HL-60/S4 treated with retinoic acid at 250 ng/mL for 4 days and 3 days (cell line): ENCODE data around the gene ACP6.

Source experiments
- in situ Hi-C: fragments of 300-500 bp; cut with MboI; formaldehyde crosslinking; loops from 2 replicates; pipeline ENCODE4 v1.7.0; 2022; ENCODE audit warnings: low sequenced_read_pairs

Gene ACP6

DNA sequence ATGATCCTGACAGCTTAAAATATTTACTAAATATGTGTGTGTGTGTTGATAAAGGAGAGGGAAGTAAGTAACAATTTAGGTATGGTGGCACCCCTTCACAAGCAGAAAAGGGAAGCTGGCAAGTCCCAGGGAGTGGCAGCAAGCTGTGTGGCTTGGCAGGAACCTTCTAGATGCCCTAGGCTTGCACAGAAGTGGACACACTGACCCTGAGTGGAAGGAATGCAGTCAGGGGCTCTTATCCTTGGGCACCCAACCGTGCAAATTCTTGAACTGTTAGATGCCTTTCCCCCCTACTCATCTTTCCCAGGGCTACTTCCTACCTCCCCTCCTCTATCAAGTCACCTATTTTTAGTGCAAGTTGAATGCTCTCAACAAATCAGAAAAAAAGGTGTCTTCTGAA, 18.9 kb downstream of the ACP6 start:
- in situ Hi-C loops, result no loop called here

DNA sequence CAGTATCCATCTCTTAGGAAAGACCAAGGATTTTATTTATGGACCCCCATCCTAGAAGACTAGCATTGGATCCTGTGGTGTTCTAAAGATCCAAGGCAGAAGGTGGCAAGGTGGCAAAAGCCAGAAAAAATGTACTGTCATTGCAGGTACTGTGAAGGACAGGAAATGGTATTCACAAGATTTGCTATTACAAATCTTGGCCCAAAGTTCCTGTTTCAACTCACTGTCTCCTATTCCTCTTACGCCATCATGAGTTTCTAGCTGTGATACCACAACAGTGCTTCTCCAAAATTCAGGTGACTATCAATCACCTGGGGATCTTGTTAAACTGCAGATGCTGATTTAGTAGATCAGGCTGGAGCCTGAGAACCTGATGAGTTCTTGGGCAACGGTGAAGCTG, 21.4 kb downstream of the ACP6 start:
- in situ Hi-C loops, result no loop called here

DNA sequence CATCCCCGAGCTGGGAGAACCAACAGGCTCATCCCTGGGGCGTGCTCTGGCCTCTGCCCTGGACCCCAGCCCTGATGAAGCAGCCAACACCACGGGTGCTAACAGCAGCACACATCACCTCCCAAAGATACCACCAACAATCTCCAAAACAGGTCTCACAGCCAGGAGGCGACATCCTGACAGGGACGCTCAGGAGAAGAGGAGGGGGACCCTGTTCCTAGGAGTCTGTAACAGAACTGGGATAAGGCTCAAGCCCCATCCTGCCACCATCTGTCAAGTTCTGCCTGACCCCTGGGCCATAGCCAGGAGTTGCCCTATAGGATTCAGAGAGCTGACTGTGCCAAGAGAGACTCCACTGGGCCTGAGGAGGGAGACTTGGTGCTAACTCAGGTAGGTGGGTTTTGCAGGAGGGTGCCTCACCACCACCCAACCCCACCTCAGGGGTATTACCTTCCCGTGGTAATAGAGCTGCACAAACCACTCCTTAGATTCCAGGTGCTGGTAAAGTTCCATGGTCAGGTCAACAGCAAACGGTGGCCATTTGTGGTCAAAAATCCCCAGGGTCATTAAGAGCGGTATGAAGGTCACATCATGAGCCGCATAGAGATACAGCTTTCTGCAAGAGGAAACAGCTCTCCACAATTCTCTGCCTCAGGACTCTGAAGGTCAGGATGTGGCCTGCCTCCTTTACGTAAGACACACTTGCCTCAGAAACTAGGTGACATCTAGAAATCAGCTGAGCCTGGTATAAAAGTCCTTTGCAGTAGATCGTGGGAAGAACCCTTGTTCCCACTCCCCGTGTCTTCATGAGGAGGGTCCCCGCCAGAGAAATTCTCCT, 22.3 kb downstream of the ACP6 start:
- in situ Hi-C loops, result no loop called here

DNA sequence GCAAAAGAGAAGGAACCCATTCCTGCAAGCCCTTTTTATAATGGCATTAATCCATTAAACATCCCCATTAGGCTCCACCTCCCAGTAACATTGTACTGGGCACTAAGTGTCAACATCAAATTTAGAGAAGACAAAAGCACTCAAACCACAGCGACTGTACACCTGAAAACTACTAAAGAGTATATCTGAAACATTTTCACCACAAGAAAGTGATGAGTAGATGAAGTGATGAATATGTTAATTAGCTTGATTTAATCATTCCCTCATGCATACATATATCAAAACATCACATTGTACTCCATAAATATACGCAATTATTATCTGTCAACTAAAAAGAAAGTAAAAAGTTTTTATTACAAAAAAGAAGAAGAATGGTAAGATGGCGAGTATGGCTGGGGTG, 26.4 kb downstream of the ACP6 start:
- in situ Hi-C loops, result no loop called here

DNA sequence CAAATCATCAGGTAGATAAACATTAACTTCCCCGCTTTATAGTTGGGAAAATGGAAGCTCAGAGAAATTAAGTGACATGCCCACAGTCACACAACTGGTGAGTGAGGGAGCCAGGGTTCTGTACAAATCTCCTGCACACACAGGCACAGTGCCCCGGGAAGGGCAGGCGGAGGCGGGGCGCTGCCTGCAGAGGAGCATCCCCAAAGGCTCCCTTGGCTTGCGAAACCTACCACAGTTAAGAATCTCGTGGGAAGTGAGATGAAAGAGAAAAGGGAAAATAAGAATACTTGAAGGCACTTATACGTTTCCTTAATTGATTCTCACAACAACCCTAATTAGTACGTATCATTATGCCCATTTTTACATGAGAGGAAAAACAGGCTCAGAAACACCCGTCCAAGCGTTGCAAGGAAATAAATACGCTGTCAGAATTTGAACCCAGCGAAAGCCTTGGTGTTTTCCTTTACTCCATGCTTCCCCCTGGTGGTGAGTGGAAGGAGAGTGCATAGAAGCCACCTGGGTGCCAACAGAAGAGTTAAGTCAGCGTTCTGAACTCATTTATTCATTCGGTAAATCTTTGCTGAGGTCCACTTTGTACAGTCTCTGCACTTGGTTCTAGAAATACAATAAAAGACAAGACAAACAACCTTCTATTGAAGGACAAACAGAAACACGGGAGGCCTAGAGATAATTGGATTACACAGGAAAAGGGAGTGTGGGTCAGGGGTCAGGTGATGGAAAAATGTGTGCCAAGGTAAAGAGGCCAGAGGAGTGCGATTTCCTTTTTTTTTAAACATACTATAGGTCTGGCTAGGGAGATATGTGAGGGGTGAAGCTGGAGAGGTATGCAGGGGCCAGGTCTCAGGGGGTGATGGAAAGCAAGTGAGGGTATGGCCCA, 28.4 kb downstream of the ACP6 start:
- in situ Hi-C loops, result no loop called here

DNA sequence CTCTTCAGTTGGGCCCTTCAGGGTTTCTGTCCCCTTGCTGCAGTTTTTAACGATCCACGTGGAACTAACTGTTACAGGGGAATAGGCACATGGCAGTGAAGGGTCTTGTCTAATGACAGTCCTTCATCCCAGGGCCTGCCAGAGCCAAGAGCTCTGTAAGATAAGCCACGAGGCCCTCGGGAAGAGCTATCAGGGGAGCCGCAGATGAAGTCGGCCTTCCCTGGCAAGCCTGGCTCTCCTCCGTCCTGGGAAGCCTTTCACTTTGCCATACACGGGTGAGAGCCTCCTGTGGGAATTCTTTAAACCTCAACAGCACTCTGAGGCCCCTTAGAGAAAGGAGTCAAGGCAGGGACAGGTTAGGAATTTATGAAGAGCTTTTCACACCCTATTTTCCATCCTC, 29.0 kb downstream of the ACP6 start:
- in situ Hi-C loops, result no loop called here

DNA sequence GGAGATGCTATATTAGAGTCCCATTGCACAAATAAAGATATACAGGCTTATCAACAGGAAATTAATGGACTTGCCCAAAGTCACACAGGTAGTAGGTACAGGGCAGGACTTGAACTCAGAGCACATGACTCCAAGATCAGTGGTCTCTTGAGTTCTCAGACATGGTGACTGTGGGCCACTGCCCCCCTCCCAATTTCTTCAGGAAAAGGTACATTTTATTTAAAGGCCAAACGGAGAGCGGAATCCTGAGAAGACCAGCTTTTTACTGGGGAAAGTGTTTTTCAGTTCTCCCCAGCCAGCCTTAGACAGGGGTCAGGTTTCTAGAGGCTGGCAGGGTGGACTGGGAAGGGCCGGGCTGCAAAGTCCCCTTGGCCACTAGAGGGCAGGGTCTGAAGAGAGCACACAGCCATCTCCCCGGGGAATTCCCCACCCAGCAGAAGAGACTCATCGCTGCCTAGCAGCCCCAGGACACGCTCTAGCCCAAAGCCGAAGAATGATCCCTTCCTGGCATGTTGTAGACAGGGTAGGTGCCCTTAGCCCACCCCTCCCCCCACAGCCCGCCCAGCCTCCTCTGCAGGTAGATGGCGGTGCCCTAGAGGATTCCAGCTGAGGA, 29.7 kb downstream of the ACP6 start:
- in situ Hi-C loops, result no loop called here

DNA sequence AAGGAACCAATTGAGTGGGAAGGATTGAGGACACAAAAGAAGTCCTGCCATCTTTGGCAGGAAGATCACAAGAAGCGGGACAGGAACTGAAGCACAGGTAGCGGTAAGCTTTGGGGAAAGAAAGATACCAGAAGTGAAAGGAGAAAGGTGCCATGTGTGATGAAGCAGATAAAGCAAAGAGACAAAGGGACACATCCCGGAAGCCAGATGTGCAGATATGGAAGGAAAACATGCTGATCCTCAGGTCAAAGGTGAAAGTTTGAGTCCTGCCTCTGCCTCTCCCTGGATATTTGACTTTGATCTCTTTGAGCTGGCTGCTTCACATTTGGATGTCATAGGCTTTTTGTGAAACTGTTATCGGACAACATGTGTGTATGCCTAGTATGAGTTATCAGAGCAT, 34.0 kb downstream of the ACP6 start:
- in situ Hi-C loops, result no loop called here

DNA sequence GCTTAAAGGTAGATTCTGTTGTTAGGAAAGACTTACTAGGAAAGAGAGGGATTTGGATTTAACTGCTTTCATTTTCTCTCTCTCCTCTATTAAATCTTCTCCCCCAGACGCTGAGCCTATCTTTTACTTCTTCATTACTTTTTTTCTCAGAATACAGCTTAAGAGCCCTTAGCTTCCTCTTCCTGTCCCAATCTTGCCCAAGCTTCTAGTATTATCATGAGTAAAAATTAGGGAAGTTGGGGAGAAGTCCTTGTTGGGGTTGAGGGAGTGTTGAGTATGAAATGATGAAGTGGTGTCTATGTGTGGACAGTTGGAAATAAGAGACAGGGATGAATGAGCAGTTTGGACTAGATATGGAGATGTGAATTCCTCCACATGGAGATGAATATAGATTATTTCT, 35.0 kb downstream of the ACP6 start:
- in situ Hi-C loops, result no loop called here

DNA sequence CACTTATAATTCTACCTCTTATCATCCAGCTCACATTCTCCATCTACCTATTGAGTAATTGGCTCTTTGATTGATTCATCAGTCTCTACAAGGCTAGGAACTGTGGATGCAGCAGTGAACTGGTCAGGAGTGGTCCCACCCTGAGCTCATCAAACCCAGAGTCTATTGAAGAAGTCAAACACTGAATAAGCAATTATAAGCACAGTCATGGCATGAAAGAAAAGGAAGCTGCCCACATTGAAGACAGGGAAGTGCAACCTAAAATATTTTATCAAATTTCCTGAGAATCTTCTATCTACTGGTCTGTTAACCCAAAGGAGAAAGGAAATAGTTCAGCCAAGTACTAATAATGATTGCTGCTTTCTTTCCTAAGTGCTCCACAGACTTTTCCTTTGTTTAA, 35.7 kb downstream of the ACP6 start:
- in situ Hi-C loops, result no loop called here

DNA sequence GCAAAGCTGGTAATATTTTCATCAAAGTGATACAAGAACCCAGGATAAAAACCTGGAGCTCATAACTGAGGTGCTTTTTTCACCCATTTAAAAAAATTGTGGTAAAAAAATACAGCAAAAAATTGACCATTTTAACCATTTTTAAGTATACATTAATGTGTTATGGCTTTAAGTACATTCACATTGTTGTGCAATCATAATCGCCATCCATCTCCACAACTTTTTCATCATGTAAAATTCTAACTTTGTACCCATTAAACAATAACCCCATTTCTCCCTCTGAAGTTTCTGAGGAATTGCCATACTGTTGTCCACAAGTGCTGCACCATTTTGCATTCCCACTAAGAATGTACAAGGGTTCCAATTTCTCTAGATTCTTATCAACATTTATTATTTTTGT, 36.6 kb downstream of the ACP6 start:
- in situ Hi-C loops, result no loop called here

DNA sequence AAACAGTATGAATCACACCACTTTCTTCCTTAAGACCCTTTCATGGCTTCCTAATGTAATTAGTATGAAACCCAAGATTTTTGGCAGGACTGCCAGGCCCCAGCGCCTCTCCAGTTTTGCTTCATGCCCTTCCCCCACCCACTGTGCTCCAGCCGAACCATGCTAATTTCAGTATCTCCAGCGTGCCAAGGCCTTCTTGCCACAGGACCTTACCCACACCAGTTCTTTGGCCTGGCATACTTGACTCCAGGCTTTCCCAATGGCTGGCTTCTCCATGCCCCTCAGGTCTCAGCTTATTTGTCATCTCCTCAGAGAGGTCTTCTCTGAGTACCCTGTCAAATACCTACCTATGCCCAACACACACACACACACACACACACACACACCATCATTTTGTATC, 38.5 kb downstream of the ACP6 start:
- in situ Hi-C loops, result no loop called here

DNA sequence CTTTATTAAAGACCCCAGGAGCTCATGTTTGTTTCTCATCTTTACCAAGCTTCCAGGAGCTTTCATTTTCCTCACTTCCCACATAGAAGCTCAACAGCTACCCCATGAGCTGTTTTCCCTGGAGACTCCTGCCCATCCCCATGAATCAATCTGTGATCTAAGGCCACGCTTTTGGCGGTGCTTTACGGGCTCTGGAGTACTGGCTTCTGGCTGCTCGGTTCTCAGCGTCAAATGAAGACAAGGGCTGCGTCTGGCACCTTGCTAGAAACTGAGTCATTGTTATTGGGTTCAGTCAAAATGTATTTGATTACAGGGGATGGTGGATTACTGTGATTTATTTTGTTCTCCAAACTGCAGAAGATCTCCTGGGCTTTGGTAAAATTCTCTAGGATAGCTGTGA, 39.9 kb downstream of the ACP6 start:
- in situ Hi-C loops, result no loop called here

DNA sequence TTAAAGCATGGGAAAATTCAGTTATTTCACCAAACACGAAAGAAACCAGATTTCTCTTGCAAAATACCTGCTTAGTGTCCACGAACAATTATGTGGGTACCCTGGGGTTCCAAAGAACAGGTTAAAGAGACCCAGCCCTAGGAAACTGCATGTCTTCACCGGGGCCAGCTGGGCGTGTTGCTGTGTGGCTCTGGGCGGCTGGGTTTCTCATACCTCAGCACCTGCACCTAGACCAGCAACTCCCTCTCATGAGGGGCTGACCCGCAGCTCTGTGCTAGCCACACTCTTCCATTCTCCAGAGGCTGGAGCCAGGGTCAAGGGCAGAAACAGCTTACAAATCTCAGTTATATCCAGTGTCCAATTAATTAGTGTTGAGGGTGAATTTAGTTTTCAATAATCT, 40.3 kb downstream of the ACP6 start:
- in situ Hi-C loops, result no loop called here

DNA sequence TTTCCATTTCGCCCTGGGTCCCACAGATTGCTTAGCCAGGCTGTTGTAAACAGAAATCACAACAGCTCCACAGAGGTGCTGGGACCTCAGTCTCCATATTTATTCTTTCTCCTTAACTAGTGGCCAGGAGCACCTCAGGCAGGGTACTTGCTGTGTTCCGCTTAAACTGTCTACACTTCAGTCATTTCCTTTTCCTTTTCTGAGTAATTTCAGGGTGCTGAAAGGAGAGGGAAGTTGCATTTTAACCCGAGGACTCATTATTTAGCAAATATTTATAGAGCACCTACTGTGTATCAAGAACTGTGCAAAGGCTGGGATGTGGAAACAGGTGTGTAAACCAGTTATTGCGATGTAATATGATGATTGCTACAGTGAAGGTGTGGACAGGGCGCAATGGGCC, 41.9 kb downstream of the ACP6 start:
- in situ Hi-C loops, result no loop called here

DNA sequence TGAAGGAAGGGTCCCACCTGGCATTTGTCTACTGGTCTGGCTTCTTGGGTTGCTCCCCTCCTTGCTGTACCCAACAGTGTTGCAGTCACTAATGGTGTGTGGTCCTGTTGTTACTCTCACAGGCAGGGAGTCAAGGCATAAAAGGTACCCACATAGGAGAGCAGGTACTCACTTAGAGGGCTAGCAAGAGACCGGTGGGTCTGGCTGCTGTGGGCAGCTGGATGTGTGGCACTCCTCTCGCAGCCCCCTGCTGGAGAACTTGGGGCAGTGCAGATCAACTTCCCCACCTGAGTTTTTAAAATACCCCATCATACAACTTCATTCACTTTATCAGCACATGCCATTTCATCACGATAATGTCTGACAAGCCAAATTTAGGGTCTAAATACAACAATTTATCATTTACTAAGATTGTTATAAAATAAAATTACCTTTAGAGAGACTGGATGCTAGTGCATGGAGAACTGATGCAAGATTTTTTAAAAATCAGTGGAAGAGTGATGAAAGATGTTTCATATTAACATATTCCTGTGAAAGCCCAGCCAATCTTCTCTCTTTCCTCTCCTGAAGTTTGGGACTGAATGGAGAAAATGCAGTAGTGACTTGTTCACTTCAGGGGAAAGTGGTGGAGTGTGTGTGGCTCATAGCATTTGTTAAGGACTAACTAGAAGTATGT, 42.8 kb downstream of the ACP6 start:
- in situ Hi-C loops, result no loop called here

DNA sequence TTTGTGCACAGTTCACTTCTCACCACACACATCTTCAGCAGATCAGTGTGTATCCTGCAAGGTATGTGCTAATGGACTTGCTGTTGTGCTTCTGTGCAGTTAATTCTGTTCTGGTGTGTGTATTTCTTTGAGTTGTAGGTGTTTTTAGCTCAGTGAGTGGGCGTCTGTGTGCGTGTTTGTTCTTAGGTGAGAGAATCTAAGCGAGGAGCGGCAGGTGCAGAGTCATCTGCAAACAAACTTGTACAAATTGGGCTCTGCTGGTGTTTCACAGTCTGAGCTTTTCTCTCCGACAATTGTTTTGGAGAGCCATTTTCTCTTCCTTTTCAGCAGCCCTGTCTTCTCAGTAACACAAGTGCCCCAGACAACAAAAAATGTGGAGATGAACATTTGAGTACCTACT, 43.6 kb downstream of the ACP6 start:
- in situ Hi-C loops, result no loop called here

DNA sequence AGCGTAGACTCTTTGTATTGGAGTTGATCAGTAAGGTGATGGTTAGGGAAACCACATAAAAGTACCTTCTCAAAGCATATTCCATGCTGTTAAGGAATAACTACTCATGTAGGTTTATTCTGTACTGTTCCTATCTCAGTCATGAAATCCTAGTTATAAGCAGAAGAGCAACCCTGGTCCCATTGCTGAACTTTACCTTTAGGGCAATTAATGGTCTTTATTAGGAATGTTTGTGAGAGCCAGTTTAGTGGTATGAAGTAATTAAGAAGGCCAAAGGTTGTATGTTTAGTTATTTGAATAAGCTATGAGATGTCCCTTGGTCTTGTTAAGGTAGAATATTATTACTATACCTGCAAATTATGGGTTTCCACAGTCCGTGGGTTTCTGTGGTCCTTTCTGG, 44.0 kb downstream of the ACP6 start:
- in situ Hi-C loops, result no loop called here

DNA sequence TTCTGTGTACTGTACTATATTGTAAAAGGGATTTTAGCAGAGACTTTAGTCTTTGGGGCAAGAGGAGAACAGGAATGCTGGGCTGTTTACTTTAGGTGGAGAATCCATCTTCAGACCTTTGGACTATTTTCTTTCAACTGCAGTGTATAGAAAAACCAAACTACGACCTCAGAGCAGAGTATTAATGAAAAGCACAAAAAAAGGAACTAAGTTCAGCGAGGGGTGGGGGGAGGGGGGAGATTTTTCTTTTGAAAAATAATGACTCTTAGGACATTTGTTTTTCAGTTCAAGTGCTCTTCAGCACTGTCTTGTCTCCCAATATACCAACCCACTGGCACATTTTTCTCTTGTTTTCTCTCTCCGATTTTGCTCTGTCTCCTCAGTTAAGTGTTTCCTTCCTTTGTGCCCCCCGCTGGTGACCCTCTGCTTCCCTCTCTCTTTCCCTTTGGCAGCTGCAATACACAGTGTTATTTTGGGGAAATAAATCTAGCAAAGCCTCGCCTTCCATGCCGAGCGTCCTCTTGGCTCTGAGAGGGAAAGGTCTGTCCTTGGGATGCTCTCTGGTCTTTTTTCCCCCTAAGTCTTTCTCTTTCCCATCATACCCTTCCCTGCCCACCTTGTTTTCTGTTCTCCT, 44.8 kb downstream of the ACP6 start:
- in situ Hi-C loops, result no loop called here

DNA sequence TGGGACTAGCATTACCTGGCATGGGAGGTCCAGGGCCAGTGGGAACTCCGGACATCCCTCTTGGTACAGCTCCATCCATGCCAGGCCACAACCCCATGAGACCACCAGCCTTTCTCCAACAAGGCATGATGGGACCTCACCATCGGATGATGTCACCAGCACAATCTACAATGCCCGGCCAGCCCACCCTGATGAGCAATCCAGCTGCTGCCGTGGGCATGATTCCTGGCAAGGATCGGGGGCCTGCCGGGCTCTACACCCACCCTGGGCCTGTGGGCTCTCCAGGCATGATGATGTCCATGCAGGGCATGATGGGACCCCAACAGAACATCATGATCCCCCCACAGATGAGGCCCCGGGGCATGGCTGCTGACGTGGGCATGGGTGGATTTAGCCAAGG, 45.8 kb downstream of the ACP6 start:
- in situ Hi-C loops, result no loop called here

DNA sequence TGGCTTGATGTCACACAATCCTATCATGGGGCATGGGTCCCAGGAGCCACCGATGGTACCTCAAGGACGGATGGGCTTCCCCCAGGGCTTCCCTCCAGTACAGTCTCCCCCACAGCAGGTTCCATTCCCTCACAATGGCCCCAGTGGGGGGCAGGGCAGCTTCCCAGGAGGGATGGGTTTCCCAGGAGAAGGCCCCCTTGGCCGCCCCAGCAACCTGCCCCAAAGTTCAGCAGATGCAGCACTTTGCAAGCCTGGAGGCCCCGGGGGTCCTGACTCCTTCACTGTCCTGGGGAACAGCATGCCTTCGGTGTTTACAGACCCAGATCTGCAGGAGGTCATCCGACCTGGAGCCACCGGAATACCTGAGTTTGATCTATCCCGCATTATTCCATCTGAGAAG, 46.3 kb downstream of the ACP6 start:
- in situ Hi-C loops, result no loop called here
